ENCODE results near the gene CYTH2.
A peak's percentile ranks its signal among the peaks of the same experiment; 100 is the strongest.

The CYTH2 gene

GRCh38 chr19:48455171-48455907 is 13.8 kb upstream of the CYTH2 start, which contains the start of gene KCNJ14:
Gene KCNJ14 (plus strand): TSS chr19:48455574. CDS start chr19:48461725, 6,151 bp downstream.
- no peaks in the 10 kb centered on the region for H3K4me1 ChIP-seq (ENCODE audit: control insufficient read depth, insufficient read depth, low read length)
- no peak within 1 kb of the TSS for H3K4me3 ChIP-seq (ENCODE audit: low read length)
- H3K36me3 ChIP-seq (ENCODE audit: insufficient read depth, low read length) = peaks cover 53% of the 10 kb centered on the region
- H3K27me3 ChIP-seq (ENCODE audit: control insufficient read depth, insufficient read depth, low read length) = no peaks in the 10 kb centered on the region
- H3K4me2 ChIP-seq (ENCODE audit: low read length) = no peak within 1 kb of the TSS
- no peaks in the 10 kb centered on the region for H3K9me3 ChIP-seq (replicated peaks; ENCODE audit: low read length)
- H3K9ac ChIP-seq (ENCODE audit: low read depth, low read length) = no peak within 1 kb of the TSS

- Histone ChIP-seq H3K36me3 (ENCODE audit: insufficient read depth, low read length) (peaks cover 46% of the 10 kb centered on the region), H3K9ac (ENCODE audit: low read depth, low read length) (no peak overlapping the region)
These were observed 13.1 kb upstream of the CYTH2 start for GRCh38 chr19:48455908-48456562.

GRCh38 chr19:48456864-48457263 is 12.3 kb upstream of the CYTH2 start:
- Histone ChIP-seq H3K4me3 (ENCODE audit: low read length) (no peak overlapping the region), H3K36me3 (ENCODE audit: insufficient read depth, low read length) (peaks cover 42% of the 10 kb centered on the region), H3K4me1 (ENCODE audit: control insufficient read depth, insufficient read depth, low read length) (no peaks in the 10 kb centered on the region), H3K4me2 (ENCODE audit: low read length) (no peak overlapping the region), H3K9me3 (replicated peaks; ENCODE audit: low read length) (no peaks in the 10 kb centered on the region), H3K9ac (ENCODE audit: low read depth, low read length) (no peak overlapping the region), H3K27me3 (ENCODE audit: control insufficient read depth, insufficient read depth, low read length) (no peaks in the 10 kb centered on the region)

More at GRCh38 chr19:48455908-48456562, 13.1 kb upstream of the CYTH2 start:
- Histone ChIP-seq H3K4me3 (ENCODE audit: low read length) (no peak overlapping the region), H3K4me2 (ENCODE audit: low read length) (no peak overlapping the region), H3K4me1 (ENCODE audit: control insufficient read depth, insufficient read depth, low read length) (no peaks in the 10 kb centered on the region), H3K27me3 (ENCODE audit: control insufficient read depth, insufficient read depth, low read length) (no peaks in the 10 kb centered on the region), H3K9me3 (replicated peaks; ENCODE audit: low read length) (no peaks in the 10 kb centered on the region)

- H3K36me3 ChIP-seq (ENCODE audit: insufficient read depth, low read length) = peaks cover 41% of the 10 kb centered on the region
- no peaks in the 10 kb centered on the region for H3K9me3 ChIP-seq (replicated peaks; ENCODE audit: low read length)
- no peaks in the 10 kb centered on the region for H3K4me1 ChIP-seq (ENCODE audit: control insufficient read depth, insufficient read depth, low read length)
- no peak overlapping the region for H3K4me3 ChIP-seq (ENCODE audit: low read length)
- no peak overlapping the region for H3K9ac ChIP-seq (ENCODE audit: low read depth, low read length)
- H3K4me2 ChIP-seq (ENCODE audit: low read length) = no peak overlapping the region
- no peaks in the 10 kb centered on the region for H3K27me3 ChIP-seq (ENCODE audit: control insufficient read depth, insufficient read depth, low read length)
These were observed 11.2 kb upstream of the CYTH2 start for GRCh38 chr19:48458016-48458415.

GRCh38 chr19:48461651-48461981 is 7.6 kb upstream of the CYTH2 start:
- no peaks in the 10 kb centered on the region for H3K27me3 ChIP-seq (ENCODE audit: control insufficient read depth, insufficient read depth, low read length)
- no peaks in the 10 kb centered on the region for H3K9me3 ChIP-seq (replicated peaks; ENCODE audit: low read length)
- H3K4me1 ChIP-seq (ENCODE audit: control insufficient read depth, insufficient read depth, low read length) = peaks cover 4% of the 10 kb centered on the region
- no peak overlapping the region for H3K4me2 ChIP-seq (ENCODE audit: low read length)
- no peak overlapping the region for H3K4me3 ChIP-seq (ENCODE audit: low read length)
- peaks cover 20% of the 10 kb centered on the region for H3K36me3 ChIP-seq (ENCODE audit: insufficient read depth, low read length)
- H3K9ac ChIP-seq (ENCODE audit: low read depth, low read length) = no peak overlapping the region

GRCh38 chr19:48461982-48462655 is 7.0 kb upstream of the CYTH2 start:
- H3K4me2 ChIP-seq (ENCODE audit: low read length) = no peak overlapping the region
- H3K4me3 ChIP-seq (ENCODE audit: low read length) = no peak overlapping the region
- H3K27me3 ChIP-seq (ENCODE audit: control insufficient read depth, insufficient read depth, low read length) = no peaks in the 10 kb centered on the region
- H3K36me3 ChIP-seq (ENCODE audit: insufficient read depth, low read length) = peaks cover 20% of the 10 kb centered on the region
- no peak overlapping the region for H3K9ac ChIP-seq (ENCODE audit: low read depth, low read length)
- peaks cover 7% of the 10 kb centered on the region for H3K4me1 ChIP-seq (ENCODE audit: control insufficient read depth, insufficient read depth, low read length)
- no peaks in the 10 kb centered on the region for H3K9me3 ChIP-seq (replicated peaks; ENCODE audit: low read length)

- Histone ChIP-seq H3K4me1 (ENCODE audit: control insufficient read depth, insufficient read depth, low read length) (peaks cover 17% of the 10 kb centered on the region), H3K9me3 (replicated peaks; ENCODE audit: low read length) (no peaks in the 10 kb centered on the region), H3K4me2 (ENCODE audit: low read length) (no peak overlapping the region), H3K9ac (ENCODE audit: low read depth, low read length) (no peak overlapping the region), H3K36me3 (ENCODE audit: insufficient read depth, low read length) (peaks cover 11% of the 10 kb centered on the region), H3K27me3 (ENCODE audit: control insufficient read depth, insufficient read depth, low read length) (no peaks in the 10 kb centered on the region), H3K4me3 (ENCODE audit: low read length) (no peak overlapping the region)
These were observed 4.0 kb upstream of the CYTH2 start for GRCh38 chr19:48465215-48465614.

- Histone ChIP-seq H3K4me3 (ENCODE audit: low read length) (no peak overlapping the region), H3K36me3 (ENCODE audit: insufficient read depth, low read length) (peaks cover 23% of the 10 kb centered on the region), H3K4me2 (ENCODE audit: low read length) (no peak overlapping the region), H3K9ac (ENCODE audit: low read depth, low read length) (no peak overlapping the region), H3K27me3 (ENCODE audit: control insufficient read depth, insufficient read depth, low read length) (no peaks in the 10 kb centered on the region), H3K4me1 (ENCODE audit: control insufficient read depth, insufficient read depth, low read length) (peaks cover 22% of the 10 kb centered on the region), H3K9me3 (replicated peaks; ENCODE audit: low read length) (no peaks in the 10 kb centered on the region)
These were observed 2.4 kb upstream of the CYTH2 start for GRCh38 chr19:48466561-48467325.

GRCh38 chr19:48468772-48469288 is 339 bp upstream of the CYTH2 start:
- peak overlapping the region; percentile 99 for H3K9ac ChIP-seq (ENCODE audit: low read depth, low read length)
- peak overlapping the region; percentile 96 for H3K4me2 ChIP-seq (ENCODE audit: low read length)
- peaks cover 34% of the 10 kb centered on the region for H3K36me3 ChIP-seq (ENCODE audit: insufficient read depth, low read length)
- H3K27me3 ChIP-seq (ENCODE audit: control insufficient read depth, insufficient read depth, low read length) = no peaks in the 10 kb centered on the region
- H3K9me3 ChIP-seq (replicated peaks; ENCODE audit: low read length) = no peaks in the 10 kb centered on the region
- peak overlapping the region; percentile 92 for H3K4me3 ChIP-seq (ENCODE audit: low read length)
- peaks cover 22% of the 10 kb centered on the region for H3K4me1 ChIP-seq (ENCODE audit: control insufficient read depth, insufficient read depth, low read length)

GRCh38 chr19:48469934-48470680 is 938 bp downstream of the CYTH2 start:
- H3K4me2 ChIP-seq (ENCODE audit: low read length) = peak overlapping the region; percentile 96
- peaks cover 22% of the 10 kb centered on the region for H3K4me1 ChIP-seq (ENCODE audit: control insufficient read depth, insufficient read depth, low read length)
- no peaks in the 10 kb centered on the region for H3K27me3 ChIP-seq (ENCODE audit: control insufficient read depth, insufficient read depth, low read length)
- H3K9me3 ChIP-seq (replicated peaks; ENCODE audit: low read length) = no peaks in the 10 kb centered on the region
- peak overlapping the region; percentile 99 for H3K9ac ChIP-seq (ENCODE audit: low read depth, low read length)
- peak overlapping the region; percentile 92 for H3K4me3 ChIP-seq (ENCODE audit: low read length)
- peaks cover 47% of the 10 kb centered on the region for H3K36me3 ChIP-seq (ENCODE audit: insufficient read depth, low read length)

All from skeletal muscle satellite cell (primary cell).